Epithelial cell of prostate (primary cell): Measurements from ENCODE around the gene ZNF282.
"Not testable (repeated sequence)": the region's sequence is repeated elsewhere in the genome, so short reads cannot be mapped to it uniquely, and the experiment has no call there.

ENCODE experiments used
- DNase-seq: peaks from one replicate; pipeline ENCODE4 v3.0.0-alpha.2; 2011; ENCODE audit warnings: low read depth, low spot score
- H3K27ac ChIP-seq: fragments of 450-650 bp; 2 replicates; pipeline ENCODE4 v1.5.1; 2017; ENCODE audit warnings: mild to moderate bottlenecking

ZNF282 gene

DNA sequence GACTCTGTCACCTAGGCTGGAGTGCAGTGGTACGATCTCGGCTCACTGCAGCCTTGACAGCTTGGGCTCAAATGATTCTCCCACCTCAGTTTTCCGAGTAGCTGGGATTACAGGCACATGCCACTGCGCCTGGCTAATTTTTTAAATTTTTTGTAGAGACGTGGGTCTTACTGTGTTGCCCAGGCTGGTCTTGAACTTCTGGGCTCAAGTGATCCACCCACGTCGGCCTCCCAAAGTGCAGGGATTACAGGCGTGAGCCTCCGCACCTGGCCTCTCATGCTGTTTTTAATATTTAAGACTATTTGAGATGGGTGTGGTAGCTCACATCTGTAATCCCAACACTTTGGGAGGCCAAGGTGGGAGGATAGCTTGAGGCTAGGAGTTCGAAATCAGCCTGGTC lies 56.2 kb downstream of the ZNF282 start:
- not testable (repeated sequence) for H3K27ac ChIP-seq, DNase-seq

DNA sequence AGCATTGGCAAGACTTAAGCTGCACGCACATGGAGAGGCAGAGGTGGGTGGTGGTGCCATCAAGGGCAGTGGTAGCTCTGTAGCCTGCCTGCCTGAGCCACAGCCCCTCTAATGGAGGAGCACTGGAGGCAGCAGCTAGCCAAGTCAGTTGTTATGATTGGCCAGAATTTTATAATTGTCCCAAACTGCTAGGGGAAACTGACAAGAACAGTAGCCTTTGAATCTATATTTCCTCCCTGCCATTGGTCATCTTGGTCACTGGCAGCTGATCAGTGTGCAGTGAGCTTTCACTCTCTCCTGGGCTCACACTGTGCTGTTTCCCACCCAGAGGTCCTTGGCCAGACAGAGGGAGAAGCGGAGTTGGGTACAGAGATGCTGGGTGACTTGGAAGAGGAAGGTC lies 57.0 kb downstream of the ZNF282 start:
- DNase-seq = no peak
- H3K27ac ChIP-seq = no peak overlapping the region

GRCh38 chr7:149253665-149254064 lies 58.3 kb downstream of the ZNF282 start:
- DNase-seq = no peak
- no peak overlapping the region for H3K27ac ChIP-seq

GRCh38 chr7:149254181-149254858 lies 59.0 kb downstream of the ZNF282 start:
- no peak for DNase-seq
- no peak overlapping the region for H3K27ac ChIP-seq

GRCh38 chr7:149255174-149255573 lies 59.8 kb downstream of the ZNF282 start:
- DNase-seq = no peak

GRCh38 chr7:149256568-149256967 lies 61.2 kb downstream of the ZNF282 start:
- DNase-seq = no peak
- H3K27ac ChIP-seq = peak overlapping the region; percentile 43

More at GRCh38 chr7:149255174-149255573, 59.8 kb downstream of the ZNF282 start:
- no peak overlapping the region for H3K27ac ChIP-seq

GRCh38 chr7:149257146-149257545 lies 61.8 kb downstream of the ZNF282 start:
- no peak for DNase-seq
- peak overlapping the region; percentile 43 for H3K27ac ChIP-seq

- no peak for DNase-seq
- peak overlapping the region; percentile 94 for H3K27ac ChIP-seq
These were observed 66.0 kb downstream of the ZNF282 start for GRCh38 chr7:149261316-149261828.

DNA sequence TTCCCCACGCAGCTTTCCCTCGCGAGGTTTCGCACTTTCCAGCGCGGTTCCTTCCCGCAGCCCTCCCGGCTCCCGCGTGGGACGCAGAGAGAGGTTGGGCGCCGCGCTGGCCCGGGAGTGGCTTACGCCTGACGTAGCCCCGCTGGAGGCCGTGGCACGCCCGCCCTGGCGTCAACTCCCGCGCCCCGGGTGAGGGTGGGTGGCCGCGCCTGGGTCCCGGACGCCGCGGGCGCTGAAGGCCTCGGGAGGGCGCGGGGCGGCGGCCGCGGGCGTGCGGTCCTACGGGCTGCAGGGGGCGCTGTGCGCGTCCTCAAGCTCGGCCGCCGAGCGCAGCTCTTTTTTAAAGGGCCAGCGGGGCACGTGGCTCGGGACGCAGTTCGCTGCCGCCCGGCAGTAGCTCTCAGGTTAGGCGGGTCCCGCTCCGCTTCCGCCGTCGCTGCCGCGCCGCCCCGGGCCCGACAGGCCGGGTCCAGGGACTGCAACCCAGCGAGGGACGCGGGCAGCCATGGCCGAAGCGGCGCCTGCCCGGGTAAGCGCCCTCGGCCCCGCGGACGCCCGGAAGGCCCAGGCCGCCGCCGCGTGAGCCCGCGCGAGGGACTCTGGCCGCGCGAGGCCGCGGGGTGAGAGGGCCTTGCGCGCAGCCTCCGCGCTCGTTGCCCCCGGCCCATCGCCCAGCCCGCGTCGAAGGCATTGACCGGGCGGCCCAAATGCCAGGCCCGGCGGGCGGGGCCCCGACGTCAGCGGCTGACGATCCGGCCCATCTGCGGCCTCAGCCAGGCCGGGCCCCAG lies 66.7 kb downstream of the ZNF282 start, which contains the start of gene ZNF783:
ZNF783 (plus strand) TSS at position 368 of the 789 bp plus-strand sequence; CDS start at position 506, 138 bp downstream.
- peak within 1 kb of the TSS; percentile 94 for H3K27ac ChIP-seq
- DNase-seq = no peak

- DNase-seq = no peak
- H3K27ac ChIP-seq = no peak overlapping the region
These were observed 71.1 kb downstream of the ZNF282 start for GRCh38 chr7:149266451-149266850.

- DNase-seq = no peak
These were observed 72.4 kb downstream of the ZNF282 start for GRCh38 chr7:149267733-149268132.

GRCh38 chr7:149274424-149274823 lies 79.1 kb downstream of the ZNF282 start:
- not testable (repeated sequence) for DNase-seq

More at GRCh38 chr7:149267733-149268132, 72.4 kb downstream of the ZNF282 start:
- no peak overlapping the region for H3K27ac ChIP-seq

More at GRCh38 chr7:149274424-149274823, 79.1 kb downstream of the ZNF282 start:
- not testable (repeated sequence) for H3K27ac ChIP-seq
